Natural killer cell (primary cell): Measurements from ENCODE around the gene LSM12. TPM values are rescaled to one million over a fixed set of nuclear protein-coding genes. Genes with fewer than 3 reads are reported as not detected.

ENCODE experiments used
- ATAC-seq, 3 donors: fragments of 150-1000 bp in 2 of 3; fragments of 200-7000 bp in 1 of 3; cut with Tn5 transposase; 1 replicate in 1 of 3; 2 replicates in 2 of 3; pipeline ENCODE4 v1.10.0; 2021; ENCODE audit warnings: mild to moderate bottlenecking in 2 of 3, moderate library complexity in 2 of 3
- DNase-seq, 2 donors: peaks; one replicate each; pipeline versions ENCODE4 v3.0.0 to v3.0.0-alpha.2; 2013 to 2021; ENCODE audit warnings: mixed read lengths in 1 of 2
- H3K27ac ChIP-seq: one replicate; pipeline ENCODE4 v1.5.1; 2013; ENCODE audit warnings: mild to moderate bottlenecking, low read length
- H3K27me3 ChIP-seq: one replicate; pipeline ENCODE4 v1.6.1; 2013; ENCODE audit warnings: low read length; ENCODE audit not compliant: control insufficient read depth, insufficient read depth
- H3K36me3 ChIP-seq: one replicate; pipeline ENCODE4 v1.6.1; 2013; ENCODE audit warnings: low read length; ENCODE audit not compliant: control insufficient read depth, insufficient read depth
- H3K4me1 ChIP-seq: one replicate; pipeline ENCODE4 v1.6.1; 2013; ENCODE audit warnings: low read length; ENCODE audit not compliant: control insufficient read depth, insufficient read depth
- H3K4me3 ChIP-seq: one replicate; pipeline ENCODE4 v1.5.1; 2013; ENCODE audit warnings: low read length
- H3K9me3 ChIP-seq: one replicate; pipeline ENCODE4 v1.6.1; 2013; ENCODE audit warnings: low read length; ENCODE audit not compliant: control insufficient read depth, insufficient read depth
- H3K27ac Mint-ChIP-seq, 2 donors: one replicate each; pipeline ENCODE4 v1.8.0; 2022; ENCODE audit warnings: mild to moderate bottlenecking in 2 of 2, mixed read lengths in 2 of 2, moderate library complexity in 1 of 2
- H3K27me3 Mint-ChIP-seq, 2 donors: one replicate each; pipeline ENCODE4 v1.8.0; 2022; ENCODE audit warnings: low read depth in 2 of 2, mixed read lengths in 2 of 2
- H3K36me3 Mint-ChIP-seq: one replicate; pipeline ENCODE4 v1.8.0; 2022; ENCODE audit warnings: mixed read lengths
- H3K4me1 Mint-ChIP-seq, 2 donors: one replicate each; pipeline ENCODE4 v1.8.0; 2022; ENCODE audit warnings: mixed read lengths in 2 of 2
- H3K4me3 Mint-ChIP-seq: one replicate; pipeline ENCODE4 v1.8.0; 2022; ENCODE audit warnings: mild to moderate bottlenecking, moderate library complexity, mixed read lengths
- H3K9me3 Mint-ChIP-seq, 2 donors: one replicate each; pipeline ENCODE4 v1.8.0; 2022; ENCODE audit warnings: mixed read lengths in 2 of 2
- CTCF ChIP-seq: fragments of 200-600 bp; IDR thresholded peaks from one replicate; pipeline ENCODE4 v1.8.0; 2022; ENCODE audit warnings: antibody characterized with exemption
- WGBS: methylation state at CpG from one replicate; pipeline ENCODE4 v1.1.7; 2013; ENCODE audit warnings: missing lambda C conversion rate; ENCODE audit not compliant: insufficient coverage; 5-methylcytosine and 5-hydroxymethylcytosine counted together
- intact Hi-C: fragments of 100-400 bp; cut with micrococcal nuclease; formaldehyde crosslinking; loops from one replicate; pipeline ENCODE4 v1.14.2; 2022
- total RNA-seq, 4 donors: library from RNA; stranded (reverse); fragments of 120-200 nt in 1 of 4; gene quantifications; one replicate each; pipeline versions ENCODE4 v1.2.3 to v1.2.4, GENCODE V29; 2013 to 2022

Gene LSM12
- total RNA-seq, 3 donors from 2014 or later (not counting 1 experiment from before 2014, with no cell fraction given): 46.9 to 54.0 (median 51.8) TPM

- Histone ChIP-seq H3K9me3 (no peaks in the 10 kb centered on the region), H3K27ac (no peak overlapping the region), H3K4me3 (no peak overlapping the region), H3K4me1 (peaks cover 14% of the 10 kb centered on the region), H3K27me3 (no peaks in the 10 kb centered on the region), H3K36me3 (peaks cover 26% of the 10 kb centered on the region)
- intact Hi-C loops: no loop called here
- no peak for TF ChIP-seq CTCF
- Mint-ChIP-seq H3K9me3 (no peaks in the 10 kb centered on the region), H3K4me1 (peaks cover 29 to 44% of the 10 kb centered on the region in 2 donors), H3K4me3 (peak overlapping the region; percentile 35), H3K27me3 (no peaks in the 10 kb centered on the region), H3K27ac (peak overlapping the region; percentile 51 to 73), H3K36me3 (no peaks in the 10 kb centered on the region)
- DNase-seq (no peak), ATAC-seq (no peak)
- 77% methylated on average over 9 of the region's 10 CpGs for WGBS
These were observed 2.5 kb downstream of the LSM12 start for GRCh38 chr17:44063704-44064639.

GRCh38 chr17:44062871-44063270 is 3.6 kb downstream of the LSM12 start:
- Histone ChIP-seq H3K27ac (no peak overlapping the region), H3K27me3 (no peaks in the 10 kb centered on the region), H3K9me3 (no peaks in the 10 kb centered on the region), H3K36me3 (peaks cover 26% of the 10 kb centered on the region), H3K4me3 (no peak overlapping the region), H3K4me1 (peaks cover 14% of the 10 kb centered on the region)
- TF ChIP-seq CTCF: no peak
- Mint-ChIP-seq H3K27ac (peak overlapping the region in 1 of 2 donors; percentile 73), H3K4me3 (no peak overlapping the region), H3K4me1 (peaks cover 29 to 44% of the 10 kb centered on the region in 2 donors), H3K27me3 (no peaks in the 10 kb centered on the region), H3K9me3 (no peaks in the 10 kb centered on the region), H3K36me3 (no peaks in the 10 kb centered on the region)
- intact Hi-C loops: no loop called here
- no peak for DNase-seq
- no peak for ATAC-seq
- 96% methylated on average over 15 of the region's 15 CpGs for WGBS

DNA sequence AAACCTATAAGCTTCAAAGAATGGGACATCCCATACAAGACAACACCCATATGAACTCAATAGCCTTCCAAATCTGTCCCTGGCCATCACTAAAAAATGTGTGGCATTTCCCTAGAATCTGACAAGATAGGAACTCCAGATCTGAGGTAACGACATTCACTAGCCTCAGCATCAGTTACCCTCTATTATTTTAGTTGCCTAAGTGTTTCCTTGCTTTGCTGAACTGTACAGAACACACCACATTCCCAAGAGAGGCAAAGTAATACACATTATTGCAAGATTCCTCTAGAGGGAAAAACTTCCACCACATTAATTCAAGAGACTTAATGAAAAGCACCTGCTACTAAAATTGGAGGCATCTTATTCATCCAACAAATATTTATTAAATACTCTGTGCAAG is 5.0 kb downstream of the LSM12 start:
- H3K27ac ChIP-seq: no peak overlapping the region
- Mint-ChIP-seq H3K4me1 (peaks cover 25 to 35% of the 10 kb centered on the region in 2 donors), H3K36me3 (no peaks in the 10 kb centered on the region), H3K4me3 (no peak overlapping the region), H3K27me3 (no peaks in the 10 kb centered on the region), H3K9me3 (no peaks in the 10 kb centered on the region), H3K27ac (peak overlapping the region in 1 of 2 donors; percentile 11)
- no peak for TF ChIP-seq CTCF
- intact Hi-C loops: no loop called here
- DNase-seq: no peak
- WGBS: 100% methylated on average over 1 of the region's 1 CpG
- H3K4me3 ChIP-seq: no peak overlapping the region
- H3K9me3 ChIP-seq: no peaks in the 10 kb centered on the region
- no peaks in the 10 kb centered on the region for H3K27me3 ChIP-seq
- peaks cover 7% of the 10 kb centered on the region for H3K4me1 ChIP-seq
- peaks cover 26% of the 10 kb centered on the region for H3K36me3 ChIP-seq
- no peak for ATAC-seq
